ENCODE measurements around the gene STX10. TPM values are rescaled to one million over a fixed set of nuclear protein-coding genes. Genes with fewer than 3 reads are reported as not detected.
A peak's percentile ranks its signal among the peaks of the same experiment; 100 is the strongest.

Gene STX10
- total RNA-seq, 3 donors from 2014 or later = 48.2 to 59.7 (median 49.3) TPM

GRCh38 chr19:13132471-13133180 is 17.5 kb downstream of the STX10 start:
- Histone ChIP-seq H3K9me3 (no peaks in the 10 kb centered on the region), H3K36me3 (ENCODE audit: low read depth) (no peaks in the 10 kb centered on the region), H3K4me1 (ENCODE audit: low read depth) (no peaks in the 10 kb centered on the region), H3K4me3 (no peak overlapping the region)
- TF ChIP-seq CTCF (IDR thresholded peaks at IDR 0.05) = no peak
- intact Hi-C loops (cut with DNase I, micrococcal nuclease) = no loop called here
- DNase-seq = no peak
- ATAC-seq = no peak

GRCh38 chr19:13130886-13131490 is 19.2 kb downstream of the STX10 start:
- Histone ChIP-seq H3K36me3 (ENCODE audit: low read depth) (no peaks in the 10 kb centered on the region), H3K9me3 (no peaks in the 10 kb centered on the region), H3K4me3 (no peak overlapping the region), H3K4me1 (ENCODE audit: low read depth) (no peaks in the 10 kb centered on the region)
- peak; percentile 51 for ATAC-seq
- intact Hi-C loops (cut with DNase I, micrococcal nuclease) = no loop called here
- no peak for TF ChIP-seq CTCF (IDR thresholded peaks at IDR 0.05)
- DNase-seq = no peak

GRCh38 chr19:13129384-13129783 is 20.8 kb downstream of the STX10 start:
- no peaks in the 10 kb centered on the region for H3K9me3 ChIP-seq
- H3K4me3 ChIP-seq = no peak overlapping the region
- intact Hi-C loops (cut with DNase I, micrococcal nuclease) = no loop called here
- no peak for TF ChIP-seq CTCF (IDR thresholded peaks at IDR 0.05)
- no peak for ATAC-seq
- no peak for DNase-seq
- H3K4me1 ChIP-seq (ENCODE audit: low read depth) = no peaks in the 10 kb centered on the region
- H3K36me3 ChIP-seq (ENCODE audit: low read depth) = no peaks in the 10 kb centered on the region

GRCh38 chr19:13128583-13128982 is 21.6 kb downstream of the STX10 start:
- TF ChIP-seq CTCF (IDR thresholded peaks at IDR 0.05) = no peak
- no peak overlapping the region for H3K4me3 ChIP-seq
- no peak for DNase-seq
- intact Hi-C loops (cut with DNase I, micrococcal nuclease) = no loop called here
- H3K4me1 ChIP-seq (ENCODE audit: low read depth) = no peaks in the 10 kb centered on the region
- ATAC-seq = peak; percentile 18
- no peaks in the 10 kb centered on the region for H3K36me3 ChIP-seq (ENCODE audit: low read depth)
- no peaks in the 10 kb centered on the region for H3K9me3 ChIP-seq

GRCh38 chr19:13127811-13128575 is 22.2 kb downstream of the STX10 start:
- intact Hi-C loops (cut with DNase I, micrococcal nuclease) = no loop called here
- TF ChIP-seq CTCF (IDR thresholded peaks at IDR 0.05) = no peak
- no peak for DNase-seq
- H3K36me3 ChIP-seq (ENCODE audit: low read depth) = no peaks in the 10 kb centered on the region
- no peaks in the 10 kb centered on the region for H3K9me3 ChIP-seq
- ATAC-seq = no peak
- no peak overlapping the region for H3K4me3 ChIP-seq
- H3K4me1 ChIP-seq (ENCODE audit: low read depth) = no peaks in the 10 kb centered on the region

Measured in mucosa of descending colon (tissue), 3 donors.